ENCODE results near the gene CUL4A.
A peak's percentile ranks its signal among the peaks of the same experiment; 100 is the strongest.

The CUL4A gene

GRCh38 chr13:113179374-113180230, 29.8 kb upstream of the CUL4A start:
- DNase-seq, result no peak

- no peak for DNase-seq
Observed at GRCh38 chr13:113182046-113182445, 27.4 kb upstream of the CUL4A start.

GRCh38 chr13:113183450-113184129, 25.8 kb upstream of the CUL4A start:
- no peak for DNase-seq

DNA sequence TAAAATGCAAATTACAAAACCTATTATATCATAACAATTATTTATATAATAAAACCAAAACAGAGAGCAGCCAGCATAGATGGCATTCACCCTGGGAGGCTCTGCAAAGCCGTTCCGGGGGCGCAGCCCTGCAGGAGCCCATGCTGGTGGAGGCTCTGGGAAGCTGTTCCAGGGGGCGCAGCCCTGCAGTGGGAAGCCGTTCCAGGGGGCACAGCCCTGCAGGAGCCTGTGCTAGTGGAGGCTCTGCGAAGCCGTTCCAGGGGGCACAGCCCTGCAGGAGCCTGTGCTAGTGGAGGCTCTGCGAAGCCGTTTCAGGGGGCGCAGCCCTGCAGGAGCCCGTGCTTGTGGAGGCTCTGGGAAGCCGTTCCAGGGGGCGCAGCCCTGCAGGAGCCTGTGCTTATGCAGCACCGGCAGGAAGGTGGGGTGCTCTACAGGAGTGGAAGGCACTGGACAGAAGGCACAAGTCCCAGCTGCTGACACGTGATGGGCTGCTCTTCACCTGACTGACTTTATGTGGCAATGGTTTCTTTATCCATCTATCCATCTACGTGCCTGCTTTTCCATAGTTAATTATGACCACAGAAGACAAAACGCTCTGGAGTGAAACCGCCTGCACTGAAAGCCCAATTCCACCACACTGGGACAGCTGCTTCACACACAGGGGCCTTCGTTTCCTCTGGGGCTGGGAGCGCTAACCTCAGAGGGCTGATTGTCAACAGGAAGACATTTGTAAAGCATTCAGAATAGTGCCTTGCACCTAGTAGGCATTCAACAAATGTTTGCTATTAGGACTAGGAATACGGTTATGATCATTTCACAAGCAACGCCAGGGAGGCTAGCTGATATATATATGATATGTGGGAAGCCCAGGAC, 24.6 kb upstream of the CUL4A start:
- DNase-seq, result no peak

DNA sequence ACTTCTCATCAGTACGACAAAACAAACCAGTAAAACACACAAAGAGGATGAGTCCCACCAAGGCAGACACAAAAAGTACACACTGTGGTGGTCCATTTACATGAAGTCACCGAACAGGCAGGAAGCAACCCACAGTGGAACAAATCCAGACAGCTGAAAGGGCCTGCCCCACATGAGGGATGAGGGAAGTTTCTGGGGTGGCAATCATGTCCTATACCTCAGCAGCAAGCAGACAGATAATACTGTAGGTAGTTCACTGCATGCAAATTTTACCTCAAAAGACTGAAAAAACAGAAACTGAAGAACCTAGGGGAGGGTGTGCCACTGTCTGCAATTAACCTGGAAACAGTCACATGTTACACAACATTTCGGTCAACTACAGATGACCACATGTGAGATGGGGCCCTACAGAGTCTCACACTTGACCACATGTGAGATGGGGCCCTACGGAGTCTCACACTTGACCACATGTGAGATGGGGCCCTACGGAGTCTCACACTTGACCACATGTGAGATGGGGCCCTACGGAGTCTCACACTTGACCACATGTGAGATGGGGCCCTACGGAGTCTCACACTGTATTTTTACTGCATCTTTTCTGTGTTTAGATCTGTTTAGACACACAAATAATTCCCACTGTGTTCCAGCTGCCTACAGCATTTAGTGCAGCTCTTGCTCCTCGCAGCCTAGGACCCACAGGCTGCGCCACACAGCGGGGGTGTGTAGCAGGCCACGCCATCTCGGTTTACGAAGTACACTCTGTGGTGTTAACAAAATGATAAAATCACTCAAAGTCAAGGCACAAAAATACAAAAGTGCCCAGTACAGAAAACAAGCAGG, 23.1 kb upstream of the CUL4A start:
- DNase-seq, result no peak

DNA sequence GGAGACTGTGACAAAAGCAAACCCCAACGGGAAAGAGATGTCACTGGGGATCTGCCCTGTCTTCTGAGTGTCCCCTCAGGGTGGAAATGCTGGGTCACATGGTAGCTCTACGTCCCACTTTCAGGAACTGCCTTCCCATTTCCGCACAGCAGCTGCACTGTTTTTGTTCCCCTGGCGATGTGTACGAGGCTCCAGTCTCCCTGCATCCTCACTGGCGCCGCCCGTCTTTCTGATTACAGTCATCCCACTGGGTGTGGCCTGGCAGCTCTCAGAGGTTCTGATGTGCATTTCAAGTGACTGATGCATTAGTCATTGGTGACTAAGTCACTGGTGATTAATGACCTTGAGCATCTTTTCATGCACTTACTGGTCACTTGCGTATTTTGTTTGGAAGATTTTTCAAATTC, 22.1 kb upstream of the CUL4A start:
- DNase-seq, result peak; percentile 99

- DNase-seq, result no peak
Observed at GRCh38 chr13:113187883-113188665, 21.3 kb upstream of the CUL4A start.

- no peak for DNase-seq
Observed at GRCh38 chr13:113190181-113190580, 19.2 kb upstream of the CUL4A start.

GRCh38 chr13:113192279-113192678, 17.1 kb upstream of the CUL4A start:
- DNase-seq, result no peak

- DNase-seq, result peak; percentile 65
Observed at GRCh38 chr13:113192902-113193301, 16.5 kb upstream of the CUL4A start.

GRCh38 chr13:113195360-113195759, 14.1 kb upstream of the CUL4A start:
- no peak for DNase-seq

DNA sequence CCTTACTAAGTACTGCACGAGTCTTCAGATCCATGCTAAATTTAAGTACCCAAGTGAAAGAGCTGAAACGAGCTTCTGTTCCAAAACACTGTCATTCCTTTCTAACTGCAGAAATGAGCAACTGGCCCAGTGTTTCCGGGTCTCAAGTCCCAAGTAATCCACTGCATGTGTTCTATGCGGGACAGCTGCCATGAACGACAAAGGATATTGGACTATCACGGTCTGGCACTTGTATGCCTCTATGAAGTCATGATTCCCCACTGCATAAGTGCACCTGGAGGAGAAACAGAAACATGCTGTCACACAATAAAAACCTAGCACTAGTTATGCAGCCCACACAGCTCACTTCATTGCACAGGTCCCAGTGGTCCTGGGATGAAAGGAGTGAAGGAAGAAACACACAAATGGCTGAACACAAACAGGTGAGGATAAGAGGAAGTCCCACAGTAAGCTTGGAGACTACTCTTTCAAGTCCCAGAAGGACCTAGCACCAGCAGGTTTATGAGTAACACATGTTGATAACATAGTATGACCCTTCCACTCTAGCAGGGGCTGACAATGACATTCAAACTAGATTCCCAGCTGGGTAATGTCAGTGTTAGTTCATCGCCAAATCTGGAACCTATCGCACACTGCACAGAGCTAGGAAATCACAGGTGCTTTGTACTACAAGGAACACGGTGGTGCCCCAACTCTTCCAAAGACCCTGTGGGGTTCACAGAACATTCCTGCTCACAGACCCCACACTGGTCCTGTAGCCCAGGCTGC, 12.3 kb upstream of the CUL4A start:
- DNase-seq, result no peak

- DNase-seq, result no peak
Observed at GRCh38 chr13:113201815-113202214, 7.6 kb upstream of the CUL4A start.

GRCh38 chr13:113202912-113203311, 6.5 kb upstream of the CUL4A start:
- DNase-seq, result no peak

GRCh38 chr13:113203507-113204377, 5.7 kb upstream of the CUL4A start:
- no peak for DNase-seq

DNA sequence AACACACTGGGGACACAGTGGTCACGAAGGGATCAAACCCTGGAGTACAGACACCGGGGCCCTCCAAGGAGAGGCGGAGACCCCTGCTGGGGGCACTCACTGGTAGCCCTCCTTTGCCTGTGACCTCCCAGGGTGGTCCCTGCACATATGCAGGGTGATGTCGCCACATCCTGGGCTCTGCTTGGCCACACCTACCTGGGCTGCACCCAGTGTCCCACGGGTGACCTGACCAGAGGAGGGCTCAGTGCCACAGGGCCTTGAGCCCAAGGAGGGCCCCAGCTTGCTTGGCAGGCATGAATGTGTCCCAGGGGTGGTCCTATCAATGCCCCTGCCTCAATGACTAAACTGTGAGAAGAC, 5.1 kb upstream of the CUL4A start:
- no peak for DNase-seq

DNA sequence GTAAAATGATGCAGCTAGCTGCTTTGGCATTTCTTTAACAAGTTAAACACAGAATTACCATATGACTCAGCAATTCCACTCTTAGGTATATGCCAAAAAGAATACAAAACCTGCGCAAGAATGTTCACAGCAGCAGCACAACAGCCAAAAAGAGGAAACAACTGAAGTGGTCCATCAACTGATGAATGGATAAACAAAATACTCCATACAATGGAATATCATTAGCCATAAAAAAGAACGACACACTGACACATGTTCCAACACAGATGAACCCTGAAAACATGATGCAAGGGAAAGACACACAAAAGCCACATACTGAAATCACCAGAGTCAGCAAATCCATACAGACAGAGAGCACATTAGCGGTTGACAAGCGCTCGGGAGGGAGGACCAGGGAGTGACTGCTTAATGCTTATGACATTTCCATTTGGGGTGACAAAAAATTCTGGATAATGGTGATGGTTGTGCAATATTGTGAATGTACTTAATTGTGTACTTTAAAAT, 3.9 kb upstream of the CUL4A start:
- DNase-seq, result no peak

GRCh38 chr13:113207460-113207859, 2.0 kb upstream of the CUL4A start:
- DNase-seq, result no peak

GRCh38 chr13:113207890-113208420, 1.5 kb upstream of the CUL4A start:
- DNase-seq, result no peak
